Neuron (in vitro differentiated cells): ENCODE measurements around the gene FHAD1.
"Not testable (repeated sequence)": the region's sequence is repeated elsewhere in the genome, so short reads cannot be mapped to it uniquely, and the experiment has no call there.

Experiments used
- H2AFZ ChIP-seq: one replicate; pipeline ENCODE4 v1.6.1; 2013; ENCODE audit warnings: low read depth, mild to moderate bottlenecking, inconsistent platforms, low read length, moderate library complexity
- H3K27me3 ChIP-seq: one replicate; pipeline ENCODE4 v1.6.1; 2013; ENCODE audit warnings: low read length; ENCODE audit not compliant: insufficient read depth
- H3K36me3 ChIP-seq: one replicate; pipeline ENCODE4 v1.6.1; 2013; ENCODE audit warnings: low read length; ENCODE audit not compliant: insufficient read depth
- H3K4me1 ChIP-seq: one replicate; pipeline ENCODE4 v1.6.1; 2013; ENCODE audit warnings: low read length; ENCODE audit not compliant: insufficient read depth
- H3K4me3 ChIP-seq: 2 replicates; pipeline ENCODE4 v1.5.1; 2013; ENCODE audit warnings: mild to moderate bottlenecking, low read length, moderate library complexity
- H3K9me3 ChIP-seq: one replicate; pipeline ENCODE4 v1.6.1; 2013; ENCODE audit warnings: low read length

FHAD1 gene

GRCh38 chr1:15385420-15385819 lies 138.4 kb downstream of the FHAD1 start:
- Histone ChIP-seq H3K36me3 (no peaks in the 10 kb centered on the region), H3K4me1 (peaks cover 35% of the 10 kb centered on the region), H2AFZ (no peak overlapping the region), H3K4me3 (no peak overlapping the region), H3K27me3 (peaks cover 2% of the 10 kb centered on the region), H3K9me3 (no peaks in the 10 kb centered on the region)

- H3K4me3 ChIP-seq = peak overlapping the region; percentile 32
Measured at GRCh38 chr1:15386164-15386749, 139.2 kb downstream of the FHAD1 start.

GRCh38 chr1:15388201-15388880 lies 141.3 kb downstream of the FHAD1 start:
- no peak overlapping the region for H2AFZ ChIP-seq
- no peaks in the 10 kb centered on the region for H3K9me3 ChIP-seq
- no peaks in the 10 kb centered on the region for H3K36me3 ChIP-seq
- peaks cover 2% of the 10 kb centered on the region for H3K27me3 ChIP-seq
- peaks cover 32% of the 10 kb centered on the region for H3K4me1 ChIP-seq
- no peak overlapping the region for H3K4me3 ChIP-seq

More at GRCh38 chr1:15386164-15386749, 139.2 kb downstream of the FHAD1 start:
- H3K4me1 ChIP-seq = peaks cover 32% of the 10 kb centered on the region
- H3K9me3 ChIP-seq = no peaks in the 10 kb centered on the region
- H3K36me3 ChIP-seq = no peaks in the 10 kb centered on the region
- H3K27me3 ChIP-seq = peaks cover 2% of the 10 kb centered on the region
- peak overlapping the region; percentile 66 for H2AFZ ChIP-seq

GRCh38 chr1:15389828-15390227 lies 142.8 kb downstream of the FHAD1 start:
- not testable (repeated sequence) for H3K4me3 ChIP-seq, H2AFZ ChIP-seq, H3K27me3 ChIP-seq, H3K9me3 ChIP-seq, H3K36me3 ChIP-seq
- peaks cover 26% of the 10 kb centered on the region for H3K4me1 ChIP-seq

GRCh38 chr1:15390667-15391066 lies 143.6 kb downstream of the FHAD1 start:
- Histone ChIP-seq H3K36me3 (no peaks in the 10 kb centered on the region), H3K27me3 (peaks cover 2% of the 10 kb centered on the region), H3K4me1 (peaks cover 18% of the 10 kb centered on the region), H2AFZ (no peak overlapping the region), H3K4me3 (no peak overlapping the region), H3K9me3 (no peaks in the 10 kb centered on the region)

- H2AFZ ChIP-seq = no peak overlapping the region
- H3K4me3 ChIP-seq = no peak overlapping the region
- peaks cover 12% of the 10 kb centered on the region for H3K4me1 ChIP-seq
- H3K27me3 ChIP-seq = peaks cover 2% of the 10 kb centered on the region
- no peaks in the 10 kb centered on the region for H3K36me3 ChIP-seq
- H3K9me3 ChIP-seq = no peaks in the 10 kb centered on the region
Measured at GRCh38 chr1:15391366-15391765, 144.3 kb downstream of the FHAD1 start.

GRCh38 chr1:15393475-15394257 lies 146.6 kb downstream of the FHAD1 start:
- Histone ChIP-seq H3K4me3 (no peak overlapping the region), H3K27me3 (peaks cover 2% of the 10 kb centered on the region), H3K9me3 (no peaks in the 10 kb centered on the region), H3K4me1 (peaks cover 7% of the 10 kb centered on the region), H3K36me3 (no peaks in the 10 kb centered on the region), H2AFZ (no peak overlapping the region)

- no peaks in the 10 kb centered on the region for H3K9me3 ChIP-seq
- peaks cover 7% of the 10 kb centered on the region for H3K4me1 ChIP-seq
- H3K4me3 ChIP-seq = no peak overlapping the region
- H2AFZ ChIP-seq = no peak overlapping the region
- peaks cover 2% of the 10 kb centered on the region for H3K27me3 ChIP-seq
- H3K36me3 ChIP-seq = no peaks in the 10 kb centered on the region
Measured at GRCh38 chr1:15394258-15394690, 147.3 kb downstream of the FHAD1 start.

GRCh38 chr1:15397236-15397635 lies 150.2 kb downstream of the FHAD1 start:
- no peaks in the 10 kb centered on the region for H3K27me3 ChIP-seq
- no peaks in the 10 kb centered on the region for H3K36me3 ChIP-seq
- peaks cover 7% of the 10 kb centered on the region for H3K4me1 ChIP-seq
- H3K9me3 ChIP-seq = no peaks in the 10 kb centered on the region
- H2AFZ ChIP-seq = no peak overlapping the region
- no peak overlapping the region for H3K4me3 ChIP-seq

- Histone ChIP-seq H3K36me3 (no peaks in the 10 kb centered on the region), H2AFZ (no peak overlapping the region), H3K27me3 (no peaks in the 10 kb centered on the region), H3K4me3 (no peak overlapping the region), H3K9me3 (no peaks in the 10 kb centered on the region), H3K4me1 (no peaks in the 10 kb centered on the region)
Measured at GRCh38 chr1:15399710-15400109, 152.7 kb downstream of the FHAD1 start.

GRCh38 chr1:15400627-15401026 lies 153.6 kb downstream of the FHAD1 start:
- Histone ChIP-seq H3K4me1 (no peaks in the 10 kb centered on the region), H3K36me3 (no peaks in the 10 kb centered on the region), H3K4me3 (no peak overlapping the region), H2AFZ (no peak overlapping the region), H3K27me3 (peaks cover 6% of the 10 kb centered on the region), H3K9me3 (no peaks in the 10 kb centered on the region)

GRCh38 chr1:15401391-15402055 lies 154.5 kb downstream of the FHAD1 start:
- Histone ChIP-seq H3K27me3 (peaks cover 6% of the 10 kb centered on the region), H3K36me3 (no peaks in the 10 kb centered on the region), H3K9me3 (no peaks in the 10 kb centered on the region), H2AFZ (no peak overlapping the region), H3K4me1 (no peaks in the 10 kb centered on the region), H3K4me3 (no peak overlapping the region)
